Colon (tissue), 2 donors: ENCODE measurements around the gene MRTFA.
"Not testable (repeated sequence)": the region's sequence is repeated elsewhere in the genome, so short reads cannot be mapped to it uniquely, and the experiment has no call there.

ENCODE experiments used
- FAIRE-seq: peaks from 2 replicates; lab custom pipeline; 2012; peaks lifted over from hg19 to GRCh38; lab: Jason Lieb, UNC
- donor health status: control.
- donor health status: control.

MRTFA gene

DNA sequence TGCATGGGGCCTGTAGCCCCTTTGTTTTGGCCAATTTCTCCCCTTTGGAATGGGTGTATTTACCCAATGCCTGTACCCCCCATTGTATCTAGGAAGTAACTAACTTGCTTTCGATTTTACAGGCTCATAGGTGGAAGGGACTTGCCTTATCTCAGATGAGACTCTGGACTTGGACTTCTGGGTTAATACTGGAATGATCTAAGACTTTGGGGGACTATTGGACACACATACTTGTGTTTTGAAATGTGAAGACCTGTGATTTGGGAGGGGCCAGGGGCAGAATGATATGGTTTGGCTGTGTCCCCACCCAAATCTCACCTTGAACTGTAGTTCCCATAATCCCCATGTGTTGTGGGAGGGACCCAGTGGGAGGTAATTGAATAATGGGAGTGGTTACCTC lies 82.5 kb downstream of the MRTFA start:
- FAIRE-seq = not testable (repeated sequence)

DNA sequence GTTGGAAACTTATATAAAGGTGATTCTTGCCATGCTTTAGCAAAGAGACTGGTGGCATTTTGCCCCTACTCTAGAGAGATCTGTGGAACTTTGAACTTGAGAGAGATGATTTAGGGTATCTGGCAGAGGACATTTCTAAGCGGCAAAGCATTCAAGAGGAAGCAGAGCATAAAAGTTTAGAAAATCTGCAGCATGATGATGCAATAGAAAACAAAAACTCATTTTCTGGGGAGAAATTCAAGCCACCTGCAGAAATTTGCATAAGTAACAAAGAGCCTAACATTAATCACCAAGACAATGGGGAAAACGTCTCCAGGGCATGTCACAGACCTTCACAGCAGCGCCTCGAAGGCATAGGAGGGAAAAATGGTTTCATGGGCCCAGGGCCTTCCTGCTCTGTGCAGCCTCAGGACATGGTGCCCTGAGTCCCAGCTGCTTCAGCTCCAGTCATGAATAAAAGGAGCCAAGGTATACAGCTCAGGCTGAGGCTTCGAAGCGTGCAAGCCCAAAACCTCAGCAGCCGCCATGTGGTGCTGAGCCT lies 83.4 kb downstream of the MRTFA start:
- FAIRE-seq = no peak

DNA sequence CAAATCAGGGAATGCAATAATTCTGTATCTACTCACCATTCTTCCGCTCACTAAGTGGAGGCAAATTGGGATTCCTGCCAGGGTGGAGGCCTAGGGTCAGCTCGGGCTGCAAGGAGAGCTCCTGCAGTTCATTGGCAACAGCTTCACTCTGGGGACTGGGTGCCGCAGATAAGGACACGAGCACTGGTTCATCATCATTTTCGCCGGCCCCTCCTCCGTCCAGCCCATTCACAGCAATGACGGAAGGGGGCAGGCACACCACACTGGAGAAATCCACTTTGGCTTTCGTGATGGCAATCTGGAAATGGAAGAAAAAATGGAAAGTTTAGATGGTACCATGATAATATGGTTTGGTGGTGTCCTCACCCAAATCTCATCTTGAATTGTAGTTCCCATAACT lies 84.4 kb downstream of the MRTFA start:
- no peak for FAIRE-seq

DNA sequence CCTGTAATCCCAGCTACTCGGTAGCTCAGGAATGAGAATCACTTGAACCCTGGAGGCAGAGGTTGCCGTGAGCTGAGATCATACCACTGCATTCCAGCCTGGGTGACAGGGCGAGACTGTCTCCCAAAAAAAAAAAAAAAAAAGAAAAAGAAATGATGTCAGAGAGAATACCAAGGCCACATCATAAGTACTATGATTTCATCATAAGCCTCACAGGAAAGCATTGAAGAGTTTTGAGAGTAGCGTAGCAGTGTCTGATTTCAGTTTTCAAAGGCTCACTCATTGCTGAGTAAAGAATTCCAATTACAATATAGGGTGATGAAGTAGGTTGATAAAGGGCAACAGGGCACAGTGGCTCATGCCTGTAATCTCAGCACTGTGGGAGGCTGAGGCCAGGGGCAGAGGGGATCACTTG lies 88.8 kb downstream of the MRTFA start:
- FAIRE-seq = no peak

DNA sequence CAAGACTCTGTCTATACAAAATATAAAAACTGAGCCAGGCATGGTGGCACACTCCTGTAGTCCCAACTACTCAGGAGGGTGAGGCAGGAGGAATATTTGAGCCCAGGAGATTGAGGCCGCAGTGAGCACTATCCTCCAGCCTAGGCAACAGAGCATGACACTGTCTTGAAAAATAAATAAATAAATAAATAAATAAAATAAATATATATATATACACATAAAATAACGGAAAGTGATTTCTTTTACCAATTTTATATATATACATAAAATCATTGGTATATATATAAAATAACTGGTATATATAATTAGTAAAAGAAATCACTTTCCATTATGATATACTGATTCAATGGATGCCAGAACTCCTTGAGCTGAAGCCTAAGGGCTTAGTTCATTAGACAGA lies 91.8 kb downstream of the MRTFA start:
- peak; percentile 51 for FAIRE-seq

DNA sequence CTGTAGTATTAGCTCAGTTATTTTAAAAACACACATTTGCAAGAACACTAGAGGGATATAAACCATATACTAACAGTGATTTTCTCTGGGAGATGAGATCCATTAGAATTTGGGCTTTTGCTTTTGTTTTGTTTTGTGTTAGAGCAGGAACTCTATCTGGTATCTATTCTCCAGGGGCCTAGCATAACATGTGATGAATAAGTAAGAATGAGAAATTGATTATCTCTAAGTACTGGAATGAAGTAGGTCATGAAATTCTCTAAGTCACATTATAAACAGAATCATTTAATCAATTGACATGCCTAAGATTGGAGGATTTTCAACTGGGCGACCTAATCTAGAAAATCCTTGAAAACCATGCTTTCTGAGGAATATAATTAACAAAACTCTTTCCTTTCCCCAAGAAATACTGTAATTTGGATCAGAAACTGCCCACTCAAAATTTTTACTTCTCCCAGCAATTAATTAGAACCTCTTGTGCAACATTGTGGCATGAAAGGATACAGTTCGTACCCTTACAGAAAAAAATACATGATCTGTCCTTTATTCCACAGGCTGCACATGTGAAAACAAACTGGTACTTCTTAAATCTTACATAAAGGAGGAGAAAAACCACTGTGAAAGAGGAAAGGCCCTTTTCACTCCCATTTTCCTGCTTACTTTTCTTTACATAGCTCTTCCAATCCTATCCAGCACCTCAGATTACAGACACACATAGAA lies 93.5 kb downstream of the MRTFA start:
- no peak for FAIRE-seq

DNA sequence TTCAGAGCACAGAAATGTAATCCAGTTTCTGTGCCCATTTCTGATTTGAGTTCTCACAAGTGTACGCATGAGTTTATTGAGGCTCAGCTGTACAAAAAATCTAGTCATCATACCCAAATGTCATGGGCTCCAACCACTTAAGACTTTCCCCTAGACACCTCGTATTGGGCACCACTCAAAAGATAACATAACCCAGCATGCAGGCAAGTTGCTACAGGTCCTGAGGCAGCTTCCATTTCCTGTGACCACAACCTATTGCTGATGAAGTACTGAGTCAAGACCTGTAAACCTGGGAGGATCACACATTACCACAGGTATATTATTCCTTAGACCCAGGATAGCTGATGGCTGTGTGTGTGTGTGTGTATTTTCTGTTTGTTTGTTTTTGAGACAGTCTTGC lies 95.2 kb downstream of the MRTFA start:
- FAIRE-seq = no peak

DNA sequence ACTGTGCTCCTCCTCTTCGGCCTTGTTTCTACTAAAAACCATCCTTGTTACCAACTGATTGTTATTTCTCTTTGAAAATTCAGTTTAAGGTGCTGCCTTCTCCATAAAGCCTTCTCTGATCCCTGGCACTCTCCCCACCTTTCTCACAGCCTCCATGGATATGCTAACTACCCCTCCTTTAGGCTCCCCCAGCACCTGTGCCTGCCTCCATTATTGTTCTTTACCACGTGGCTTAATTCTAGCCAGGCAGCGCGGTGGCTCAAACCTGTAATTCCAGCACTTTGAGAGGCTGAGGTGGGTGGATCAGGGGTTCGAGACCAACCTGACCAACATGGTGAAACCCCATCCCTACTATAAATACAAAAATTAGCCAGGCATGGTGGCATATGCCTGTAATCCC lies 96.3 kb downstream of the MRTFA start:
- no peak for FAIRE-seq

DNA sequence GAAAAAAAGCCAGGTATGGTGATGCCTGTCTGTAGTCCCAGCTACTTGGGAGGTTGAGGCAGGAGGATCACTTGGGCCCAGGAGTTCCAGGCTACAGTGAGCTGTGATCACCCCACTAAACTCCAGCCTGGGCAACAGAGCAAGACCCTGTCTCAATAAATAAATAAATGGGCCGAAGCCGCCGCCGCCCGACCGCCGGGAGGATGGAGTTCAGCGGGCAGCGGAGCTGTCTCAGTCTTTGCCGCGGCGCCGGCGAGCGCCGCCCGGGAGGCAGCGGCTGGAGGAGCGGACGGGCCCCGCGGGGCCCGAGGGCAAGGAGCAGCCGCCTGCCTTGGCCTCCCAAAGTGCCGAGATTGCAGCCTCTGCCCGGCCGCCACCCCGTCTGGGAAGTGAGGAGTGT lies 100.4 kb downstream of the MRTFA start:
- FAIRE-seq = not testable (repeated sequence)

DNA sequence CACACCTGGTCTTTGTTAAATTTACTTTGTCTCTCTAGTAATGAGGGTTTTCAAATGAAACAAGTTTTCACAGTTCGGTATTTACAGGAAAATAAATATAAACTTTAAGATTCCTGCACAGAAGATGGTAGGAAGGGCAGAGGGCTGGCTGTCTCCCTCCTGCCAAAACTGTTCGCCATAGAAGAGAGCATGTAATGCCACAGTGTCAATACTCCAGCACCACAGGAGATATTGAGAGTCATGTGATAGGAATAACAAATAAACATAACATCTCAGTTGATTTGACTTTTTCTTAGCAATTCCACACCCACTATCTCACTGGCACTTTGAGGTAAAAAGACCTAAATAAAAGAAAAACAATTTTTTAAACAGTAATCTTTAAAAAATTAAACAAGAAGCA lies 100.9 kb downstream of the MRTFA start:
- FAIRE-seq = no peak

DNA sequence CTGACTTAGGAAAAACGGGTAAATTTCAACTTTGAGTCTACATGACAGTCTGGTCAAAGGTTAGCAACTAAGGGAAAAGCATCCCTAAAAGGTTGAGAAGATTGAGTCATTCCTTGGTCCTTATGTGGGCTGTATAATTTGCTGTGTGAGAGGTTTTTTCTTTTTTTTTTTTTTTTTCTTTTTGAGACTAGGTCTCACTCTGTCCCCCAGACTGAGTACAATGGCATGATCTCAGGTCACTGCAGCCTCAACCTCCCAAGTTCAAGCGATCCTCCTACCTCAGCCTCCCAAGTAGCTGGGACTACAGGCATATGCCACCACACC lies 101.4 kb downstream of the MRTFA start:
- FAIRE-seq = no peak

DNA sequence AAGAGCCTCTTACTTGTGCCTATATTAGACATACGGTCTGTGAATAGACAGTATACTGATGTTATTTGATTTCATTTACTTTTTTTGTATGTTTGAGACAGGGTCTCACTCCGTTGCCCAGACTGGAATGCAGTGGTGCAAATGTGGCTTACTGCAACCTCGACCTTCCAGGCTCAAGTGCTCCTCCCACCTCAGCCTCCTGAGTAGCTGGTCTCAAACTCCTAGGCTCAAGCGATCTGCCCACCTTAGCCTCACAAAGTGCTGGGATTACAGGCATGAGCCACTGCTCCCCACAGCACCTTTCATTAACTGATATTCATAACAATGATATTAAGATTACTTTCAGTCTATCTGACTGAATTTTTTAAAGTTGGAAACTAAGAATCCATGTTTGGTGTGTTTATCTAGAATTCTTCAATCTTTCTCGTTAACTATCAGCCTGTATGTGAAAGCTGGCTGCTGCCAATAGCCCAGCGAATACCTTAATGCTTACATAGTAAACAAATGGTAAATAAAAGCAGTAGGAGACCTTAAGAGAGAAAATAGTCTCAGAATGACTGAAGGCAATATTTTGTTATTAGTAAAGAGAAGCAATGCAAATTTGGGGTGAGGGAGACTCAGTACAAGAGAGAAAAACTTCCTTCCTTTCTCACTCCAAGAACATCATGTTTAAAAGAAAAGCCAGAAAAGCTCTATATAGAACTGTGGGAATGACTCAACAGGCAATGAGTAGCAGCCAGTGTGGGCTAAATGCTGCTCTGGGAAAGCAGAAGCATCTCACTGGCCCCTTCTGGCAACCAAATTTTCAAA lies 101.9 kb downstream of the MRTFA start:
- no peak for FAIRE-seq

DNA sequence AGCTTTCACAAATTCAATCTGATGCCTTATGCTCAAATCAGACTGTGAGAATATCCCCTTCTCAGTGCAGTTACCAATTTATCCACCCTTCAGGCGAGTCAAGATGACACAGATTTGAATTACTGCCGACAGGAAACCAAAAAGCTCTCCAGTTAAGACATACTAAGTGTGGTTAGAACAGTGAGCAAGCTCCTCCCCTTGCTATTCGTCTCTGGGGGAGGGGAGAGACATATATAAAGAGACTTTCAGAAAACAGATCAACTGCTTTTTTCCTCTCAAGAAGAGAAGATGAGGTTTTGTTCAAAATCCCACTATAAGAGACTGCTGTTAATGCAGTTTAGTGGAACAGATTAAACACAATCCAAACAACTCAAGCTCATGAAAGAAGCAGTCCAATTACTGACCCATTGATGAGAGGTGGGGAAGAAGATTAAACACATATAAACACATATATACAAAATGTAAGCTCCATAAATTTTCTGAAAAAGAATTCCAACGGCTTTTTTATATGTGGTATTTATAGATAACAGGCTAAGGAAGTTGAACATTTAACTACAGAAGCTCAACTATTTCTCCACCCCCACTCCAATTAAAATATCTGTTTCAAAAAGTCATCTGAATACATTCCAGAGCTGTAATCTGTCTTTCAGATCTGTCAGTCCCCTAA lies 102.7 kb downstream of the MRTFA start:
- FAIRE-seq = no peak

DNA sequence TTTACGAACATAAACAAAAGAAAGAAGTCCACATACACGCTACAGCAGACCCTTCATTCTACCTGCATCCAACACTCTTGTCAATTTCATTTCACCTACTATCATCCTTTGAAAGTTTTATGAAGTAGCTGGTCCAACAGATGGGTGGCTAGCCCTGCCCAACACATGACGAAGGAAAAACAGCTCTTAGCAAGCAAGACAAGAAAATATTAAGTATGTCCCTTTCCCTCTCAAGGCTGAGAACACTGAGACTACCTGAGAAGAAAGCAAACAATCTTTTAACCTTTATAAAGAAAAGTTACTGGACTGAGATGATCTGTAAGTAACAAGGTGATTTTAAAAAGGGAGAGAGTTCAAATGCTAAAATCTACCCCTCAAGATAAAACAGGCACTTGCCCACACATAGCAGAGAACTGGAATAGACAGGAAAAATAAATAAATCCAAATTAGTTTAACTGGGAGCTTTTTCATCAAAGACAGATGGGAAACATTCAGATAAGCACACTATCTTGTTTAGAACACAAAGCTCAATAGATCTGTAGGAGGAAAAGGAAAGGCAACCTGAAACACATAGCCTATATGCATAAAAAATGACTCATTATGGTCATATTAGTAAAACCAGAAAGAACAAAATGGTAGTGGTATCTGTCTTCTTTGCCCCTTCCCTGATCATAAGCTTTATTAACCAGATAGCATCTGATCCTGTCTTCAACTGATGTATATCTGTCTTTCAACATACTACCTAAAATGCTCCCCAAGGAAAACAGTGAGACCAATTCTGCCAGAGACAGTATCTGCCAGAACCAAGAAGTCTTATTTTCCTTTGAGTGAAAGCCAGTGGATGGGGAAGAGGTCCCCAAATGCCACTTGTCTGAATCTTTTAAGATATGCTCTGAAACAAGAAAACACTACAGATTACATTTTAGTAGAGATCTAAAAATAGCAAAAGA lies 104.3 kb downstream of the MRTFA start:
- FAIRE-seq = no peak

DNA sequence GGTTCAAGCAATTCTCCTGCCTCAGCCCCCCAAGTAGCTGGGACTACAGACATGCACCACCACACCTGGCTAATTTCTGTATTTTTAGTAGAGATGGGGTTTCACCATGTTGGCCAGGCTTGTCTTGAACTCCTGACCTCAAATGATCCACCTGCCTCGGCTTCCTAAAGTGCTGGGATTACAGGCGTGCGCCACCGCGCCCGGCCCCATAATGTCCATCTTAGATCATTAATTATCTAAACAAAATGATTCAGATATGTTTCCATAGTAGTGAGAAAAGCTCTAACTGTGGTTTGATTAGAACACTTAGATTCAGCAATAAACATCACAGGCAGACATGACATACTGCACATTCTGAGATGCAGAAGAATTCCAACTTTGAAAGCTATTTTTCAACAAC lies 106.1 kb downstream of the MRTFA start:
- FAIRE-seq = not testable (repeated sequence)

DNA sequence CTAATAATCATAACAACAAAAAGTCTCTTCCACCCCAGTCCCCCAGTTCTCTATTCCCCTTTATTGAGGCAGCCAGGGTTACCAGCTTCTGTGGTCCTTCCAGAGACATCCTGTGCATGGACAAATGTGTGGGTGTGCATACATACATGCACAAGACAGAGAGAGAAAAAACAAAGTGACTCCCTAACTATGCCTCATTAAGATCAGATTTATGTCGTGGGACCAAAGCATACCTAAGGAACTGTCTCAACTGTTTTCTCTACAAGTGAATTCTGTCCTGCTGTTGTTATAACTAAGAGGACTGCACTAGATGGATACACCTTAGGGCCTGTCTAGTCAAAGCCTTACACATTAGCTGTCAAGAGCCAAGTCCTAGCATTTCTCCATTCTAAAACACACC lies 106.7 kb downstream of the MRTFA start:
- no peak for FAIRE-seq

DNA sequence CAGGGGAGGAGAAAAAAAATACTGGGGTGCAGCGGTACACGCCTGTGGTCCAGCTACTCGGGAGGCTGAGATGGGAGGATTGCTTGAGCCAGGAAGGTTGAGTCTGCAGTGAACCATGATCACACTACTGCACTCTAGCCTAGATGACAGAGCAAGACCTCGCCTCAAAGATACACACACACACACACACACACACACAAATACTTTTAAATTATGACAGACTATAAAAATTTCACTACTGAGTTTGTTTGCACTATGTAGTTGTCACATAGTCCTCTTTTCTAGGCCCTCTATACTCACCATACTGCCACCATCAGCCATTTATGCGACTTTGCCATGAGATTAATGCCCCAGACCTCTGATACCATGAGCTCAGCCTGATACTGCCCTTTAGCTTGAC lies 109.6 kb downstream of the MRTFA start:
- no peak for FAIRE-seq

DNA sequence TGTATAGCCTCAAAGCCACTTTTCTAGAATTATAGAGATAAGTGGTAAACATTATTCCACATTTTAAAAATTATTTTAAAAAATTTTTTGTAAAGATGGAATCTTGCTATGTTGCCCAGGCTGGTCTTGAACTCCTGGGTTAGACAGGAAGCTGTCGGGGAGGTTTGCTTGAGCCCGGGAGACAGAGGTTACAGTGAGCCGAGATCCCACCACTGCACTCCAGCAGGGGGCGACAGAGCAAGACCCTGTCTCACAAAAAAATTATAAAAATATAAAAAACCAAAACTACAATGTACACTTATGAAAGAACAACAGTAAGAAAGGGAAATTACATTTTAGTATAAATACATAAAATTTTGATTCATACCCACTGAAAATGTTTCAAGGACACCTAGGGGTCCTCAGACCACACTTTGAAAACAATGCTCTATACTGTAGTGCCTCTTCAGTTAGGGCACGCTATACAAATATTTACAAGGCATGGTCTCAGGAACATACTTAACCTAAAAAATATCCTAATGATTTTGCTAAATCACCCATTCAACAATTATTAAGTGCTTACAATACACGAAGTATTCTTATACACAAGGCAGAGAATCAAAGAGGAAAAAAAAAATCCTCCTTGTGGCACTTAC lies 111.2 kb downstream of the MRTFA start:
- FAIRE-seq = no peak

DNA sequence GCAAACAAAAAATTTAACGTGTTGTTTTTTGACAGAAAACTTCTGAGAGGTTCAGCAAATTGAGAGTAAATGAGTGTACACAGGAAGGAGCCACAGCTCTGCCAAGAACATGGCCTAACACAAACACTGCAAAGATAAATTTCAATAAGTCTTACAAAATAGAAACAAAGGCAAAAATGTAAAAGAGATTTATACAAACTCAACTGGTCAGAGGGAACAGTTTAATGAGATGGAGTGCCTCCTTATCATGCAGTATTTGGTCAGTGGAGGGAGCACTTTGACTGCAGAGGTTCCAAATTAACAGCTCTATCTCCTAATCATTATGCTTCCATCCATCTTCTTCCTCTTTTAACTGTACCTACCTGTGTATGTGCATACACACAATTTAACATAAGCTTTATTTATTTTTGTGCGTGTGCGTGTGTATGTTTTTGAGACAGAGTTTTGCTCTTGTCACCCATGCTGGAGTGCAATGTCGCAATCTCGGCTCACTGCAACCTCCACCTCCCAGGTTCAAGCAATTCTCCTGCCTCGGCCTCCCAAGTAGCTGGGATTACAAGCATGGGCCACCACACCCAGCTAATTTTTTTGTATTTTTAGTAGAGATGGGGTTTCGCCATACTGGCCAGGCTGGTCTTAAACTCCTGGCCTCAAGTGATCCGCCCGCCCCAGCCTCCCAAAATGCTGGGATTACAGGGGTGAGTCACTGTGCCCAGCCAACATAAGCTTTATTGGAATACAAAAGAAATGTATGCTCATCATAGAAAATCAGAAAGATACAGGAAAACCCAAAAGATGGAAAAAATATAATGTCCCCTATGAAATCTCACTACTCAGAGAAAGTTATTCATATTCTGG lies 111.9 kb downstream of the MRTFA start:
- no peak for FAIRE-seq

DNA sequence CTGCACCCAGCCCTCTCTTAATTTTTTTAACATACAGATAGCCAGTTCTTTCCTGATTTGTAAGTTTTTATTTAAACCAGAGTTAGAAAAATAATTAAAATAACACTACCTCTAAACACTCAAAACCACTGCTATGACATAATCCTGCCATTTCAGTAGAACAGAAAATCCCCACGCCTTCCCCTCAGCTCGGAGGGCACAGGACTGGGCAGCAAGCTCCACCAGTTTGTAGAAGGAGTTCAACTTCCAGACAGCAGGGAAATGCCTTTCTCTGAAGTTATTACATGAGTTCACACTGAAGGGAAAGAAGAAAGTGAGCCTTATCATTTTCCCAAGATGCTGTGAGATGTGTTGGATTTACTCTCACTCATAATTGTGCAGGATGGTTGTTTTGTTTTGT lies 114.4 kb downstream of the MRTFA start:
- no peak for FAIRE-seq
